ENCODE measurements around the gene KCNJ9. TPM values are rescaled to one million over a fixed set of nuclear protein-coding genes. Genes with fewer than 3 reads are reported as not detected.

KCNJ9 gene
- total RNA-seq, 3 donors from 2014 or later (not counting 1 experiment from before 2014, with no cell fraction given): not detected

DNA sequence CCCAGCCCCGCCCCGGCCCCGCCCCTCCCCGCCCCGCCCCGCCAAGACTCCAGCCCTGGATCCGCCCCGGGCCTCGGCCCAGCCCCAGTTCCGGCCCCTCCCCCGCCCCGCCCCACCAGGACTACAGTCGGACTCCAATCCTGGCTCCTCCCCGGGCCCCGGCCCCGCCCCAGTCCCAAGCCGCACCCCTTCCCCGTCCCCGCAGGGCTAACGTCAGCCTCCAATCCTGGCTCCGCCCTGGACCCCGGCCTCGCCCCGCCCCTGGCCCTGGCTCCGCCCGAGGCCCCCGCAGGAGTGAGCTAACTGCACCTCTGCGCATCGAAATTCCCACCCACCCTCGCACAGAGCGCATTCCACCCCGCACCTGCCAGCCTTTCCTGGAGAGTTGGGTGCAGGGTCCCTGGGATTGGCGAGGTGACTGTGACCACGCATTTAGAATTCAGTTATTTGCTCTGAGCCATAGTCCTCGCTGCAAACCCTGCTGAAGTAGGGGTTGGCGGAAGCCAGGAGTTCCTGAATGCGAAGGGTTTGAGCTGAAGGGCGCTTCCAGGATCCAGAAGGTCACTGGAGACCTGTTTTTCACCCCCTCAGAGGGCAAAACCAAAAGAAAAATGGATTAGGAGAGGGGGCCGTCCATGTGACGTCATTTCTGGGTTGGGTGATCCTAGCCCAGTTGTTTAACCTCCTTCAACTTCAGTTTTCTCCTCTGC is 17.7 kb downstream of the KCNJ9 start:
- 3% methylated on average over 32 of the region's 40 CpGs for WGBS (ENCODE audit: insufficient coverage)

DNA sequence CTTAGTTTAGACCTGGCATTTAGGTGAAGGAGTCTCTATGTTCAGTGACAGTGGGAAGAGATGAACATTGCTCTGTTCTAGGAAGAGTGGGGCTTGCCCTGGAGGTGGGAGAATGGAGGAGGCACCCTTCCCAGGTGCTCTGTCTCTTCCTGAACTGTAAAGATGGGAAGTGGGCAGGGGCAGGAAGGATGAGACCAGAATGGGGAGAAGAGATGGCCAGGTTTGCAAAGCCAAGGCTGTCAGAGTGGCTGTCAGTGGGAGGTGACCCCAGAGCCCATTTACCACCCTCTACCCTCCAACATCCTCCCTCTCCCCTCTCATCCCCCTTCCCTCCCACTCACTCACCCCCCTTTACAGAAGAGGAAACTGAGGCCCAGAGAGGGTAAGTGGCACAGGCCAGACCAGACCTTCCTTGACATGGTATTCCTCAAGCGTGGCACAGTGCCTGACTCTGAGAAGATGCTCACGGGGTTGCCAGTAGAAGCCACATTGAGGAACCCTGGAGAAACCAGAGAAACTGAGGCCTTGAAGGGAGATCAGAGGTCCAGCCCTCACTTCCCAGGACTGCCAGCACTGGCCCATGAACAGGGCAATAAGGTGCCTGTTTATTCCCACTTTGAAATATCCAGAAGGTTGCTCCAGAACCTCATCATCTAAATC is 18.5 kb downstream of the KCNJ9 start:
- no peaks in the 10 kb centered on the region for H3K36me3 Mint-ChIP-seq
- Histone ChIP-seq H3K4me3 (ENCODE audit: low read length) (no peak overlapping the region), H3K9me3 (ENCODE audit: control insufficient read depth, insufficient read depth, low read length) (no peaks in the 10 kb centered on the region), H3K27me3 (ENCODE audit: control insufficient read depth, insufficient read depth, low read length) (no peaks in the 10 kb centered on the region), H3K36me3 (ENCODE audit: control insufficient read depth, insufficient read depth, low read length) (peaks cover 3% of the 10 kb centered on the region), H3K4me1 (ENCODE audit: control insufficient read depth, insufficient read depth, low read length) (peaks cover 45% of the 10 kb centered on the region), H3K27ac (ENCODE audit: low read length) (peak overlapping the region; percentile 87)
- H3K27ac Mint-ChIP-seq: peak overlapping the region; percentile 84 to 89
- DNase-seq: no peak
- peak overlapping the region; percentile 78 for H3K4me3 Mint-ChIP-seq
- intact Hi-C loops (cut with micrococcal nuclease): loop anchor here (2.0 kb wide), 1 partner anchor 15 kb away; no protein-coding TSS in a partner anchor
- no peak for ATAC-seq
- WGBS (ENCODE audit: insufficient coverage): 96% methylated on average over 2 of the region's 2 CpGs
- H3K9me3 Mint-ChIP-seq: no peaks in the 10 kb centered on the region
- TF ChIP-seq, protein P1, sequence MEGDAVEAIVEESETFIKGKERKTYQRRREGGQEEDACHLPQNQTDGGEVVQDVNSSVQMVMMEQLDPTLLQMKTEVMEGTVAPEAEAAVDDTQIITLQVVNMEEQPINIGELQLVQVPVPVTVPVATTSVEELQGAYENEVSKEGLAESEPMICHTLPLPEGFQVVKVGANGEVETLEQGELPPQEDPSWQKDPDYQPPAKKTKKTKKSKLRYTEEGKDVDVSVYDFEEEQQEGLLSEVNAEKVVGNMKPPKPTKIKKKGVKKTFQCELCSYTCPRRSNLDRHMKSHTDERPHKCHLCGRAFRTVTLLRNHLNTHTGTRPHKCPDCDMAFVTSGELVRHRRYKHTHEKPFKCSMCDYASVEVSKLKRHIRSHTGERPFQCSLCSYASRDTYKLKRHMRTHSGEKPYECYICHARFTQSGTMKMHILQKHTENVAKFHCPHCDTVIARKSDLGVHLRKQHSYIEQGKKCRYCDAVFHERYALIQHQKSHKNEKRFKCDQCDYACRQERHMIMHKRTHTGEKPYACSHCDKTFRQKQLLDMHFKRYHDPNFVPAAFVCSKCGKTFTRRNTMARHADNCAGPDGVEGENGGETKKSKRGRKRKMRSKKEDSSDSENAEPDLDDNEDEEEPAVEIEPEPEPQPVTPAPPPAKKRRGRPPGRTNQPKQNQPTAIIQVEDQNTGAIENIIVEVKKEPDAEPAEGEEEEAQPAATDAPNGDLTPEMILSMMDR (IDR thresholded peaks at IDR 0.05): no peak
- H3K27me3 Mint-ChIP-seq (ENCODE audit: low read depth in 2 of 2): peaks cover 0 to 2% of the 10 kb centered on the region in 2 donors
- peaks cover 39 to 56% of the 10 kb centered on the region in 2 donors for H3K4me1 Mint-ChIP-seq

More for the DNA sequence above, 17.7 kb downstream of the KCNJ9 start:
- ATAC-seq (peak; percentile 85 to 93 (median 88)), DNase-seq (peak; percentile 89 to 97)
- Histone ChIP-seq H3K27ac (ENCODE audit: low read length) (peak overlapping the region; percentile 87), H3K9me3 (ENCODE audit: control insufficient read depth, insufficient read depth, low read length) (no peaks in the 10 kb centered on the region), H3K4me3 (ENCODE audit: low read length) (peak overlapping the region; percentile 39), H3K36me3 (ENCODE audit: control insufficient read depth, insufficient read depth, low read length) (peaks cover 6% of the 10 kb centered on the region), H3K4me1 (ENCODE audit: control insufficient read depth, insufficient read depth, low read length) (peaks cover 45% of the 10 kb centered on the region), H3K27me3 (ENCODE audit: control insufficient read depth, insufficient read depth, low read length) (no peaks in the 10 kb centered on the region)
- TF ChIP-seq, protein P1 (IDR thresholded peaks at IDR 0.05): no peak
- Mint-ChIP-seq H3K4me1 (peaks cover 39 to 56% of the 10 kb centered on the region in 2 donors), H3K36me3 (no peaks in the 10 kb centered on the region), H3K9me3 (no peaks in the 10 kb centered on the region), H3K27ac (peak overlapping the region; percentile 84 to 89), H3K27me3 (ENCODE audit: low read depth in 2 of 2) (peaks cover 0 to 2% of the 10 kb centered on the region in 2 donors), H3K4me3 (peak overlapping the region; percentile 78)
- intact Hi-C loops (cut with micrococcal nuclease): loop anchor here (2.0 kb wide), 1 partner anchor 14 kb away; no protein-coding TSS in a partner anchor

DNA sequence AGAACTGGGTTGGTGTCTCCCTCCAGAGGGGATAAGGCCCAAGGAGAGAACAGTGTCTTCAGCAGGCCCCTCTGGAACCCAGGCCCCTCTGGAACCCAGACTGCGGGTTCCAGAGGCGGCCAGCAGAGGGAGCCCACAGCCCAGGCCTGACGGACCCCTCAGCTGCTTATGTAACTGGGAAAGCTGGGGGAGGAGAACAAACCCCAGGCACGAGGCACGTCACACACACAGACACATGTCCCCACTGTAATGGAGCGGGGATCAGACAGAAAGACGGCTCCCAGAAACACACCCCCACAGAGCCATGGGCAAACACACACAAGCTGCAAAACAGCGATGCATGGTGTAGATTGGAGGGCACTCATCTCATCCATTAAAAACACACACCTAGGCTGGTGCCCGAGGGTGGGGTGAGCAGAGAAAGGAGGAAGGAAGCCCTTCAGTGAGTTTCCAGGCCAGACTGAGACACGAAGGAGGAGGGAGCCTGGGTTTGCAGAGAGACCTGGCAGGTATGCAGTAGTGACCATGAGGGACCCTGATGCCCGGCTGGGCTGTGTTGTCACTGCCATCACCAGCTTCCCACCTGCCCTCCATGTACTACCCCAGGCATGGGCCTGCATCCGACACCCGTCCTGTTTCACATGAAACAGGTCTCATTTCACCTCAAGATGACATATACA is 19.8 kb downstream of the KCNJ9 start:
- TF ChIP-seq, protein P1 (IDR thresholded peaks at IDR 0.05): peak; percentile 71
- peak; percentile 51 to 88 for DNase-seq
- Mint-ChIP-seq H3K4me1 (peaks cover 39 to 50% of the 10 kb centered on the region in 2 donors), H3K4me3 (peak overlapping the region; percentile 47), H3K9me3 (no peaks in the 10 kb centered on the region), H3K36me3 (no peaks in the 10 kb centered on the region), H3K27ac (peak overlapping the region; percentile 47 to 89), H3K27me3 (ENCODE audit: low read depth in 2 of 2) (peaks cover 0 to 2% of the 10 kb centered on the region in 2 donors)
- no peaks in the 10 kb centered on the region for H3K27me3 ChIP-seq (ENCODE audit: control insufficient read depth, insufficient read depth, low read length)
- 22% methylated on average over 11 of the region's 13 CpGs for WGBS (ENCODE audit: insufficient coverage)
- ATAC-seq: peak; percentile 29 to 31 (median 30)
- H3K4me3 ChIP-seq (ENCODE audit: low read length): no peak overlapping the region
- H3K36me3 ChIP-seq (ENCODE audit: control insufficient read depth, insufficient read depth, low read length): no peaks in the 10 kb centered on the region
- intact Hi-C loops (cut with micrococcal nuclease): loop anchor here (1.0 kb wide), 2 partner anchors 190 to 275 kb away; no protein-coding TSS in a partner anchor
- no peaks in the 10 kb centered on the region for H3K9me3 ChIP-seq (ENCODE audit: control insufficient read depth, insufficient read depth, low read length)
- no peak overlapping the region for H3K27ac ChIP-seq (ENCODE audit: low read length)
- peaks cover 45% of the 10 kb centered on the region for H3K4me1 ChIP-seq (ENCODE audit: control insufficient read depth, insufficient read depth, low read length)
